HUDEP-2 (cell line): ENCODE measurements around the gene ADAM11.
"Not testable (repeated sequence)": the region's sequence is repeated elsewhere in the genome, so short reads cannot be mapped to it uniquely, and the experiment has no call there.

ENCODE experiments used
- DNase-seq, 76 experiments: peaks; one replicate each; lab custom pipeline; 2025; ENCODE audit not compliant: unreplicated experiment in 76 of 76; lab: John Stamatoyannopoulos, UW

Gene ADAM11

GRCh38 chr17:44793885-44794842 is 35.4 kb downstream of the ADAM11 start:
- DNase-seq: no peak

GRCh38 chr17:44794851-44795413 is 36.1 kb downstream of the ADAM11 start:
- no peak for DNase-seq

DNA sequence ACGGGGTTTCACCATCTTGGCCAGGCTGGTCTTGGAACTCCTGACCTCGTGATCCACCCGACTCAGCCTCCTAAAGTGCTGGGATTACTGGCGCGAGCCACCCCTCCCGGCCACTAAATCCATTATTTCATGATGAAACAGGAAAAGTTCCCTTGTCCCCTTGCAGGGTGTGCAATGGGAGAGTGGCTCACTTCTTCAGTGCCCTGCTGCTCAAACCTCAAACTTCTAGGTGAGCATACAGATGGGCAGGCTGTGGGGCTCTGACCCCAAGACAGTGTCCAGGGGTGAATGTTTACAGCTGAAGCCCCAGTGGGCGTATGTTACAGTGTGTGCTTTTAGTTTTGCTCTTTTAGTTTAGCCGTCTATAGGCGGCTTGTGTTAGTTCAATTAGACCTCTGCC is 36.6 kb downstream of the ADAM11 start:
- no peak for DNase-seq

- DNase-seq: no peak
These were observed 37.1 kb downstream of the ADAM11 start for GRCh38 chr17:44795928-44796327.

DNA sequence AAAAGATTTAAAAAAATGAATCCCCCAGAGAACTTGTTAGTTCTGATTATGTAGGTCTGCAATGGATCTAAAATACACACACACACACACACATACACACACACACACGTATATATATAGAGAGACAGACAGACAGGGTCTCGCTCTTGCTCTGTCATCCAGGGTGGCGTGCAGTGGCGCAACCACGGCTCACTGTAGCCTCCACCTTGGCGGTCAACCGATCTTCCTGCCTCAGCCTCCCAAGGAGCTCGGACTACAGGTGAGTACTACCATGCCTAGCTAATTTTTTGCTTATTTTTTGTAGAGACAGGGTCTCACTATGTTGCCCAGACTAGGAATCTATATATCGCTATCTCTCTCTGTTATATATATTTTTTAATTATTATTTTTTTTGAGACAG is 37.9 kb downstream of the ADAM11 start:
- DNase-seq: no peak

DNA sequence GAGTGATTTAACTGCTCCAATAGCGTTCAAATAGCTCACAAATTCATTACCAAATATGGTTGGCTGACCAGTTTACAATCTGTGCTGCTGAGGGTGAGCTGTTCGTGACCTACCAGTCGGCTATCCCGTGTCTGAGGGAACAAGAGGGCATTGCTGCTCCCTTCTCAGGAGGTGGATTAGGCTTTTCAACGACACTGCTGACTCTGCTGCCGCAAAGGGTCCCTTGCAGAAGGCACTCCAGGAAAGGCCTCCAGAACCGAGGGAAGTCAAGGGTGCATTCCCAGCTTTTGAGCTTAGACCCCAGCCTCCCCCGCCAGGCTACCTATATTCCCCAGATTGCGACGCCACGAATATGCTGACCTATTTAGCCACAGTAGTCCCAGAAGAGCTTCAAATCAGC is 39.0 kb downstream of the ADAM11 start:
- DNase-seq: no peak

GRCh38 chr17:44798356-44798755 is 39.6 kb downstream of the ADAM11 start:
- DNase-seq: no peak

- no peak for DNase-seq
These were observed 43.1 kb downstream of the ADAM11 start for GRCh38 chr17:44801880-44802279.

DNA sequence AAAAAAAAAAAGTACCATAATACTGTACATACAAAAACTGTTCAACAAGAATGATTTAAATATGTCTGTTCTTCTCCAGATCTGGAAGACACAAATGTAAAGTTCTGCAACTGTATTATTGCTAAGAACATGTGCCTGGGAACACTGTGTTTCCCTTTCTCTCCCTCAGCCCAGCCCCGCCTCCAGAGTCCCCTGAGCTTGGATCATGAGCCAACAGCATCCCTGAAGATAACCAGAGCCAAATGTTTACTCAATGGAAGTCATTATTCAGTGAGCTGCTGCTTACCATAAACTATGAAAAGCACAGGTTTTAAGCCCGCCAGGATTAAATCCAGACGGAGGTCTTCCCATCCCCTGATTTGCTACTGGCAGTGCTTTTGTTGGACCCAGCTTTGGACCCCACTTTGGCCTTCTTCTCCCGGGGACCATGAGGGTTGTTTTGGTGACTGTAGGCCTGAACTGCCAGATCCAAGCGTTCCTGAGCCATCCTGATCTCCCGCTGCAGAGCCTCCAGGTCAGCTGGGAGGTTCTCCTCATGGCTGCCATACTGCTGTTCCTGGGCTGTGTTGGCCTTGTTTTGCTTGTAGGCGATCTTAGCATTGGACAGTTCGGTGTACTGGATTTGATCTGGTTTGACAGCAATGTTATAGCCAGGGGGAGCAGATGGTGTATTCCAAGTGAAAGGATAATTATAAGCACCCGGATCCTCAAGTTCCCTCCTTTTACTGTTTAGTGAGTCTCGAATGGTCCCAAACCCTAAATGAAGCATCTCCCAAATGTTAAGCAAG is 45.7 kb downstream of the ADAM11 start:
- no peak for DNase-seq

- no peak for DNase-seq
These were observed 48.5 kb downstream of the ADAM11 start for GRCh38 chr17:44807093-44807816.

DNA sequence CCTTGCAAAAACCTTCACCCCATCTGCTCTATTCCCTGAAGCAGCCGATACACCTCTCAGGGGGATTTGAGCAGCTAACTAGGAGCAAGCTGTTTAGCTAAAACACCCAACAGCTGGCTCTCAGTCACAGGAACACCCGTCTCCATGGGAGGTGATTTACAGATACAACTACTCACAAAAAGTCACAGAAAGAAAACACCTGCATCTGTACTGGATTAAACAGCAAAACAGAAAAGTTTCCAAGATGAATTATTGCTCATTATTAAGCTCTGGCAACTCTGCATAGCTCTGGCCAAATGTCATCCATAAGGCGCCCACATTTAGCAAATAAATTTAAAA is 49.0 kb downstream of the ADAM11 start:
- DNase-seq: no peak

DNA sequence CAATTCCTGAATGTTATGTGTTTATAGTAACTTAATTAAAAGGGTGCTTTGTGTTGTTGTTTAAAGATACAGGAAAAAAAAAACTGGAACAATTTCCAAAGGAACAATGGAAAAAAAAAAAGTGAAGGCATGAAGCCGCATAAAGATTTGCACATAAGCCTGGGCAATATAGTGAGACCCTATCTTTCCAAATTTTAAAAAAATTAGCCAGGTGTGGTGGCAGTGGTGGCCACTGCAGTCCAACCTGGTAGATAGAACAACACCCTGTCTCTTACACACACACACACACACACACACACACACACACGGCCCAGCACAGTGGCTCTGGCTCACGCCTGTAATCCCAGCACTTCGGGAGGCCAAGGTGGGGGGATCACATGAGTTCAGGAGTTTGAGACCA is 49.4 kb downstream of the ADAM11 start:
- no peak for DNase-seq

DNA sequence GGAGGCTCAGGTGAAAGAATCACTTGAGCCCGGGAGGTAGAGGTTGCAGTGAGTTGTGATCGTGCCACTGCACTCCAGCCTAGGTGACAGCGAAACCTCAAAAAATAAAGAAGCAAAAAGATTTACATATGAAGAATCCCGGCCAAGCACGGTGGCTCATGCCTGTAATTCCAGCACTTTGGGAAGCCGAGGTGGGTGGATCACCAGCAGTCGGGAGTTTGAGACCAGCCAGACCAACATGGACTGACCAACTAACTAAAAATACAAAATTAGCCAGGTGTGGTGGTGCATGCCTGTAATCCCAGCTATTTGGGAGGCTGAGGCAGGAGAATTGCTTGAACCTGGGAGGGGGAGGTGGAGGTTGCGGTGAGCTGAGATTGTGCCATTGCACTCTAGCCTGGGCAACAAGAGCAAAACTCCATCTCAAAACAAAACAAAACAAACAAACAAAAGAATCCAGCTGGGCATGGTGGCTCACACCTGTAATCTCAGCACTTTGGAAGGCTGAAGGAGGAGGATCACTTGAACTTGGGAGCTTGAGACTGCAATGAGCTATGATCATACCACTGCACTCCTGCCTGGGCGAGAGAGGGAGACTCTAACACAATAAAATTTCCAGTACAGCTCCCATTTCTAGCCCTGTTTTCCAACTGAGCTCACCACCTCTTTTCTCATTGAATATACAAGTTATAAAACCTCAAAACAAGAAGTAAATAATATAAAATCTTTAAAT is 50.0 kb downstream of the ADAM11 start:
- not testable (repeated sequence) for DNase-seq

DNA sequence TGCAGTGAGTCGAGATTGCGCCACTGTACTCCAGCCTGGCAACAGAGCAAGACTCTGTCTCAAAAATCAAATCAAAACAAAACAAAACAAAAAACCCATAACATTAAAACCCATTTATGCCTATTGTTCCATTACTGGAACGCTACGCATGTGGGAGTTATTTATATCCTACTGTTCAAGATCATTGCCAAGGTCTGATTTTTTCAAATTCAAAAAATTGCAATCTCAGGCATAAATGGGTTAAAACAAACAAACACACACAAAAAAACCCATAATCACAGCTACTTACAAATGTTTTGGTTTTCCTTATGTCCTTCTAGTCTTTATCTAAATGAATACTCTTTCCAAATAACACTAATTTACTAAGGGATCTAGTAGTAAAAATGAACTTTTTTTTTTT is 53.5 kb downstream of the ADAM11 start:
- DNase-seq: no peak

- DNase-seq: not testable (repeated sequence)
These were observed 59.7 kb downstream of the ADAM11 start for GRCh38 chr17:44818508-44818907.

- no peak for DNase-seq
These were observed 61.9 kb downstream of the ADAM11 start for GRCh38 chr17:44820631-44821212.

- DNase-seq: not testable (repeated sequence)
These were observed 66.4 kb downstream of the ADAM11 start for GRCh38 chr17:44825236-44825635.

DNA sequence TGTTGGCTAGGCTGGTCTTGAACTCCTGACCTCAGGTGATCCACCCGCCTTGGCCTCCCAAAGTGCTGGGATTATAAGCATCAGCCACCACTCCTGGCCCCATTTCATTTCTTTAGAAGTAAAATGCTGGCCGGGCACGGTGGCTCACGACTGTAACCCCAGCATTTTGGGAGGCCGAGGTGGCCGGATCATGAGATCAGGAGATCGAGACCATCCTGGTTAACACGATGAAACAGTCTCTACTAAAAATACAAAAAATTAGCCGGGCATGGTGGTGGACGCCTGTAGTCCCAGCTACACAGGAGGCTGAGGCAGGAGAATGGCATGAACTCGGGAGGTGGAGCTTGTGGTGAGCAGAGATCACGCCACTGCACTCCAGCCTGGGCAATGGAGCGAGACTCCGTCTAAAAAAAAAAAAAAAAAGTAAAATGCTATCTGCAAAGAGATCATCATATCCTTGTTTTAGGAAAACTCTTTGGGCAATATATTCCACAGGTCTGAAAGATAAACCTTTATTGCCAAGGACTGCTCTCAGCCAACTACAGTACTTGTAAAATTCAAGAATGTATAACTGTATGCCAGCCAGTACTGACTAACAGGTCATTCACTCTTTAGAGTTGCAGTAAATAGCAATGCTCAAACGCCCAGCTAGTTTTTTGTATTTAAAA is 67.5 kb downstream of the ADAM11 start:
- DNase-seq: peak in 1 of 76 experiments; percentile 31

GRCh38 chr17:44827863-44828262 is 69.1 kb downstream of the ADAM11 start:
- DNase-seq: no peak
